ENCODE results near the gene EIF4ENIF1. TPM values are rescaled to one million over a fixed set of nuclear protein-coding genes. Genes with fewer than 3 reads are reported as not detected.
"Not testable (repeated sequence)": the region's sequence is repeated elsewhere in the genome, so short reads cannot be mapped to it uniquely, and the experiment has no call there.

The EIF4ENIF1 gene
- total RNA-seq, 2 experiments from 2014 or later, result 34.5 to 41.5 TPM

GRCh38 chr22:31504282-31504681 is 14.6 kb upstream of the EIF4ENIF1 start:
- ChIA-PET POLR2A (no interaction called here), CTCF (no interaction called here)
- DNase-seq, result no peak
- Mint-ChIP-seq H3K9me3 (peaks cover 16% of the 10 kb centered on the region), H3K36me3 (ENCODE audit: low read depth) (peaks cover 66% of the 10 kb centered on the region), H3K27ac (no peak overlapping the region), H3K4me3 (no peak overlapping the region), H3K4me1 (peaks cover 41% of the 10 kb centered on the region), H3K27me3 (no peaks in the 10 kb centered on the region)

GRCh38 chr22:31503211-31503964 is 13.7 kb upstream of the EIF4ENIF1 start:
- Mint-ChIP-seq H3K4me3 (no peak overlapping the region), H3K36me3 (ENCODE audit: low read depth) (peaks cover 66% of the 10 kb centered on the region), H3K4me1 (peaks cover 47% of the 10 kb centered on the region), H3K27me3 (no peaks in the 10 kb centered on the region), H3K27ac (no peak overlapping the region), H3K9me3 (peaks cover 16% of the 10 kb centered on the region)
- DNase-seq, result no peak
- POLR2A ChIA-PET, result no interaction called here
- CTCF ChIA-PET, result interaction anchor here (1.0 to 2.3 kb wide), 2 partner anchors 12 to 15 kb away, joined by 6 read pairs; no protein-coding TSS in a partner anchor

GRCh38 chr22:31501738-31502137 is 12.1 kb upstream of the EIF4ENIF1 start:
- Mint-ChIP-seq H3K4me1 (peaks cover 54% of the 10 kb centered on the region), H3K9me3 (peaks cover 6% of the 10 kb centered on the region), H3K27me3 (no peaks in the 10 kb centered on the region), H3K4me3 (no peak overlapping the region), H3K27ac (peak overlapping the region; percentile 66), H3K36me3 (ENCODE audit: low read depth) (peaks cover 61% of the 10 kb centered on the region)
- CTCF ChIA-PET, result interaction anchor here (2.3 kb wide), 1 partner anchor 13 kb away, joined by 6 read pairs; no protein-coding TSS in a partner anchor
- POLR2A ChIA-PET, result no interaction called here
- no peak for DNase-seq

GRCh38 chr22:31497148-31497938 is 7.7 kb upstream of the EIF4ENIF1 start:
- peaks cover 43% of the 10 kb centered on the region for H3K4me1 Mint-ChIP-seq
- CTCF ChIA-PET, result interaction anchor here (1.8 kb wide), 1 partner anchor 39 kb away, joined by 4 read pairs; no protein-coding TSS in a partner anchor
- peak; percentile 36 for DNase-seq

DNA sequence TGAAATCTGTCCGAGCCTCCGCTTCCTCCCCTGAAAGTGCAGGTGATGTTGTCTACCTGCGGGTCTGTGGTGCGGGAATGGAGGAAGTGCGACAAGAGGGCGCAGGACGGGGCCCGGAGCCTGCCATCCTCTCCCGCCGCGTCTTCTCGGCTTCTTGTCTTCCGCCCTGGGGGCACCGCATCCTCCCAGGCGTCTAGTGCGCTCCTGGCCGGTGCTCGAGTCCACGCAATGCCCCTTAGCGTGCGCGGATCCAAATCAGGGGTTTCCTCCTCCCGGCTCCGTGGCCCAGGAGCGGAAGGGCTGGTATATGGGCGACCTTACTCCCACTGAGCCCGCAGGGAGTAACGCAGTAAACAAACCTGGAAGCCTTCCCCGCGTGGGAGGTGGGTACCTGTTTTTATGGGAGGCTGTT is 7.1 kb upstream of the EIF4ENIF1 start:
- Mint-ChIP-seq H3K9me3 (no peaks in the 10 kb centered on the region), H3K36me3 (ENCODE audit: low read depth) (peaks cover 30% of the 10 kb centered on the region), H3K27me3 (no peaks in the 10 kb centered on the region), H3K4me1 (peaks cover 44% of the 10 kb centered on the region), H3K4me3 (peak overlapping the region; percentile 92), H3K27ac (peak overlapping the region; percentile 96)
- DNase-seq, result peak; percentile 53
- ChIA-PET CTCF (no interaction called here), POLR2A (interaction anchor here (1.1 kb wide), 1 partner anchor 150 kb away, joined by 4 read pairs; the partner anchor contains the start of gene PATZ1)

More at GRCh38 chr22:31497148-31497938, 7.7 kb upstream of the EIF4ENIF1 start:
- Mint-ChIP-seq H3K9me3 (no peaks in the 10 kb centered on the region), H3K27ac (peak overlapping the region; percentile 96), H3K36me3 (ENCODE audit: low read depth) (peaks cover 34% of the 10 kb centered on the region), H3K27me3 (no peaks in the 10 kb centered on the region), H3K4me3 (peak overlapping the region; percentile 92)
- POLR2A ChIA-PET, result no interaction called here

- peak within 1 kb of the TSS; percentile 92 for H3K4me3 Mint-ChIP-seq
- ChIA-PET POLR2A (interaction anchor here (1.1 kb wide), 1 partner anchor 150 kb away, joined by 4 read pairs; the partner anchor contains the start of gene PATZ1), CTCF (interaction anchor here (0.6 to 1.0 kb wide), 5 partner anchors 9 to 1912 kb away, joined by 3 to 4 read pairs (median 3); no protein-coding TSS in a partner anchor)
- peaks cover 25% of the 10 kb centered on the region for H3K36me3 Mint-ChIP-seq (ENCODE audit: low read depth)
- H3K4me1 Mint-ChIP-seq, result peaks cover 48% of the 10 kb centered on the region
- peak within 1 kb of the TSS; percentile 96 for H3K27ac Mint-ChIP-seq
- no peaks in the 10 kb centered on the region for H3K27me3 Mint-ChIP-seq
- DNase-seq, result peak; percentile 96
- no peaks in the 10 kb centered on the region for H3K9me3 Mint-ChIP-seq
Observed at GRCh38 chr22:31496007-31496734, 6.5 kb upstream of the EIF4ENIF1 start, which contains the start of gene SFI1. Gene SFI1 (plus strand): TSS chr22:31496536. CDS start chr22:31508285, 11,749 bp downstream.

GRCh38 chr22:31495343-31495742 is 5.7 kb upstream of the EIF4ENIF1 start:
- Mint-ChIP-seq H3K4me1 (peaks cover 55% of the 10 kb centered on the region), H3K27ac (peak overlapping the region; percentile 96), H3K4me3 (peak overlapping the region; percentile 92), H3K9me3 (no peaks in the 10 kb centered on the region), H3K36me3 (ENCODE audit: low read depth) (peaks cover 22% of the 10 kb centered on the region), H3K27me3 (no peaks in the 10 kb centered on the region)
- ChIA-PET CTCF (interaction anchor here (0.6 to 1.0 kb wide), 2 partner anchors 10 to 47 kb away, joined by 4 read pairs; no protein-coding TSS in a partner anchor), POLR2A (interaction anchor here (1.1 kb wide), 1 partner anchor 149 kb away, joined by 4 read pairs; the partner anchor contains the start of gene PATZ1)
- DNase-seq, result no peak

DNA sequence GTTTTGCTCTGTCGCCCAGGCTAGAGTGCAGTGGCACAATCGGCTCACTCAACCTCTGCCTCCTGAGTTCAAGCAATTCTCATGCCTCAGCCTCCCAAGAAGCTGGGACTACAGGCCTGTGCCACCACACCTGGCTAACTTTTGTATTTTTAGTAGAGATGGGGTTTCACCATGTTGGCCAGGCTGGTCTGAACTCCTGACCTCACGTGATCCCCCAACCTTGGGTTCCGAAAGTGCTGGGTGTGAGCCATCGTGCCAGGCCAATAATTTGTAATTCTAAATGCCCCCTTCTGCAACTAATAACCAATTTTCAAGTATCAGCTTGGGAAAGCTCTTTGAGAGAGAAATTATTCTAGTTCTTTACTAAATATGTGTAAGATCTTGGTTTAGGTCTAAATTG is 3.7 kb upstream of the EIF4ENIF1 start:
- CTCF ChIA-PET, result interaction anchor here (0.6 to 0.7 kb wide), 2 partner anchors 152 to 1707 kb away, joined by 3 to 4 read pairs; no protein-coding TSS in a partner anchor
- Mint-ChIP-seq H3K4me3 (peak overlapping the region; percentile 21), H3K36me3 (ENCODE audit: low read depth) (peaks cover 14% of the 10 kb centered on the region), H3K4me1 (peaks cover 49% of the 10 kb centered on the region), H3K27ac (peak overlapping the region; percentile 71)
- POLR2A ChIA-PET, DNase-seq, H3K9me3 Mint-ChIP-seq, H3K27me3 Mint-ChIP-seq: not testable (repeated sequence)

- POLR2A ChIA-PET, result no interaction called here
- peaks cover 50% of the 10 kb centered on the region for H3K4me1 Mint-ChIP-seq
Observed at GRCh38 chr22:31492151-31492550, 2.5 kb upstream of the EIF4ENIF1 start.

DNA sequence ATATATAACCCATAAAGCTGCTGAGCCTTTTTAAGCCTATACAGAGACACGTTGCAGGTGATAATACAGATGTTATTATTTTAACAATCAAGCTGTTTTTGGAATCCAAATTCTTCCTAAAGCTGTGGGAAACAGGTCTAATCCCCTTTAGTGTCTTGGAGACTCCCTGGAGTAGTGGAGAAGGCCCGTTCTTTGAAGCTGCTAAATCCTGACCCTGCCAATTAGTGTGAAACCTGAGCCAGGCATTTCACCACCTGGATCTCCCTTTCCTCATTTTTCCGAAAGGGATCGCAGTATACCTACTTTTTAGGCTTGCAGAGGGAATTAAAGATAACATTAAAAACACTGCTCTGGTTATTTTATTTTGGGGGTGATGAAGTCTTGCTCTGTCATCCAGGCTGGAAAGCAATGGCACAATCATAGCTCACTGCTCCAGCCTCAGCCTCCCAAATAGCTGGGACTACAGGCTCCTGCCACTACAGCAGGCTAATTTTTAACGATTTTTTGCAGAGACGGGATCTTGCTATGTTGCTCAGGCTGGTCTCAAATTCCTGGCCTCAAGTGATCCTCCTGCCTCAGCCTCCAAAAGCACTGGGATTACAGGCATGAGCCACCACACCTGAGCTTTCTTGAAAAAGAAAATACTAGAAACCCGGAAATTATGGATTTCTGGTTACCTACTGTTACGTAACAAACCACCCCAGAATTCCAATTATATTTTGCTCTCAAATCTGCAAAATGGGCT is 1.7 kb upstream of the EIF4ENIF1 start:
- Mint-ChIP-seq H3K36me3 (ENCODE audit: low read depth) (peaks cover 13% of the 10 kb centered on the region), H3K27me3 (no peaks in the 10 kb centered on the region), H3K4me3 (peak overlapping the region; percentile 90), H3K4me1 (peaks cover 52% of the 10 kb centered on the region), H3K9me3 (no peaks in the 10 kb centered on the region), H3K27ac (peak overlapping the region; percentile 99)
- POLR2A ChIA-PET, result no interaction called here
- no peak for DNase-seq
- CTCF ChIA-PET, result interaction anchor here (0.6 to 1.3 kb wide), 4 partner anchors 12 to 144 kb away, joined by 3 to 6 read pairs (median 4); no protein-coding TSS in a partner anchor

More at GRCh38 chr22:31492151-31492550, 2.5 kb upstream of the EIF4ENIF1 start:
- Mint-ChIP-seq H3K27me3 (no peaks in the 10 kb centered on the region), H3K36me3 (ENCODE audit: low read depth) (peaks cover 8% of the 10 kb centered on the region), H3K27ac (peak overlapping the region; percentile 25), H3K4me3 (peak overlapping the region; percentile 90), H3K9me3 (no peaks in the 10 kb centered on the region)
- no peak for DNase-seq
- CTCF ChIA-PET, result interaction anchor here (0.6 to 0.8 kb wide), 3 partner anchors 41 to 383 kb away, joined by 3 to 4 read pairs (median 3); no protein-coding TSS in a partner anchor

DNA sequence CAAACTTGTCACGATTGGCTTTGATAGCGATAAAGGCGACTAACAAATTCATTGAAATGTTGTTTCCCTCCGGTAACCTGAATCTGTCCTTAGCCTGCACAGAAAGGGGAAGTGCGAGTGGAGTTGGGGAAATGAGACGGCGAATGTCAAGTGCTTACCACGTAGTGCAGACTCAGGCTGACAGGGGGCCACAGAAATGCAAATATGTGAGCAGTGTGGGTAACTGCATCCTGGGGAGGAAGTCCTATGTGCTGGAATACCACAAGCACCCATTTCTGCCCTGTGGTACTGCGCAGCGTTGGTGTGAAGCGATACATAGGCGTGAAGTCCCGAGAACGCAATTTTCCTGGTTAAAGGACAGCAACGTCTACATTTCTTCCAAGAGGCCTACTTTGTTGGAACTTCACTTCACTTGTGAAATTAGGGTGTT is 869 bp upstream of the EIF4ENIF1 start:
- H3K27me3 Mint-ChIP-seq, result no peaks in the 10 kb centered on the region
- H3K4me1 Mint-ChIP-seq, result peaks cover 46% of the 10 kb centered on the region
- H3K27ac Mint-ChIP-seq, result peak overlapping the region; percentile 99
- DNase-seq, result peak; percentile 67
- ChIA-PET POLR2A (no interaction called here), CTCF (interaction anchor here (0.6 to 1.3 kb wide), 3 partner anchors 13 to 47 kb away, joined by 3 to 6 read pairs (median 5); no protein-coding TSS in a partner anchor)
- H3K4me3 Mint-ChIP-seq, result peak overlapping the region; percentile 90
- H3K36me3 Mint-ChIP-seq (ENCODE audit: low read depth), result peaks cover 16% of the 10 kb centered on the region
- no peaks in the 10 kb centered on the region for H3K9me3 Mint-ChIP-seq

Data from activated CD4-positive, alpha-beta T cell treated with anti-CD3 and anti-CD28 coated beads, Interleukin-2, amount 10 ng/mL, durations not matched to agents 7 days and 5 days (primary cell).